ENCODE measurements around the gene CAPN10.

CAPN10 gene

DNA sequence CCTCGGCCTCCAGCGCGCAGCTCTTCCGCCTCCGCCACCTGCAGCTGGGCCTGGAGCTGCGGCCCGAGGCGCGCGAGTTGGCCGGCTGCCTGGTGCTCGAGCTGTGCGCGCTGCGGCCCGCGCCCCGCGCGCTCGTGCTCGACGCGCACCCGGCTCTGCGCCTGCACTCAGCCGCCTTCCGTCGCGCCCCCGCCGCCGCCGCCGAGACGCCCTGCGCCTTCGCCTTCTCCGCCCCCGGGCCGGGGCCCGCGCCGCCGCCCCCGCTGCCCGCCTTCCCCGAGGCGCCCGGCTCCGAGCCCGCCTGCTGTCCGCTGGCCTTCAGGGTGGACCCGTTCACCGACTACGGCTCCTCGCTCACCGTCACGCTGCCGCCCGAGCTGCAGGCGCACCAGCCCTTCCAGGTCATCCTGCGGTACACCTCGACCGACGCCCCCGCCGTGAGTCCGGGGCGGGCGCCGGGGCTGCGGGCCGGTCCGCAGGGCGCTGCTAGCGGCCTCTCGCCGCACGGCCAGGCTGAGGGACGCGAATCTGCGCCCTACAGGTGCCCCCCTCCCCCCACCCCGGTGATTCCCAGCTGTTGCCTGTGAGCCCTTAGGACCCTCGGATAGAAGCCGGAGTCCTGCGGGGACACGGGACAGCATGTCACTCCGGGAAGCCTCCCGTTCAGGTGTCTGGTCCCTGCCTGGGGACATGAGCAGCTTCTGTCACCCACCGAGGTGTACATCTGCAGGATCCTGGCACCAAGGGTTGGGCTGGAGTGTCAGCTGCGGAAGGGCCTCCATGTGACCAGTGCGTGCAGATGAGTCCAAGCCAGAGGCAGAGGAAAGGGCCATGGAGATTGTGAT lies 17.6 kb upstream of the CAPN10 start:
- DNase-seq (ENCODE audit: low read depth) = peak; percentile 70
- TF ChIP-seq, protein P1, sequence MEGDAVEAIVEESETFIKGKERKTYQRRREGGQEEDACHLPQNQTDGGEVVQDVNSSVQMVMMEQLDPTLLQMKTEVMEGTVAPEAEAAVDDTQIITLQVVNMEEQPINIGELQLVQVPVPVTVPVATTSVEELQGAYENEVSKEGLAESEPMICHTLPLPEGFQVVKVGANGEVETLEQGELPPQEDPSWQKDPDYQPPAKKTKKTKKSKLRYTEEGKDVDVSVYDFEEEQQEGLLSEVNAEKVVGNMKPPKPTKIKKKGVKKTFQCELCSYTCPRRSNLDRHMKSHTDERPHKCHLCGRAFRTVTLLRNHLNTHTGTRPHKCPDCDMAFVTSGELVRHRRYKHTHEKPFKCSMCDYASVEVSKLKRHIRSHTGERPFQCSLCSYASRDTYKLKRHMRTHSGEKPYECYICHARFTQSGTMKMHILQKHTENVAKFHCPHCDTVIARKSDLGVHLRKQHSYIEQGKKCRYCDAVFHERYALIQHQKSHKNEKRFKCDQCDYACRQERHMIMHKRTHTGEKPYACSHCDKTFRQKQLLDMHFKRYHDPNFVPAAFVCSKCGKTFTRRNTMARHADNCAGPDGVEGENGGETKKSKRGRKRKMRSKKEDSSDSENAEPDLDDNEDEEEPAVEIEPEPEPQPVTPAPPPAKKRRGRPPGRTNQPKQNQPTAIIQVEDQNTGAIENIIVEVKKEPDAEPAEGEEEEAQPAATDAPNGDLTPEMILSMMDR (conservative IDR thresholded peaks at IDR 0.05; ENCODE audit: low read depth, low read length) = no peak
- peak overlapping the region; percentile 64 for H3K4me3 ChIP-seq (ENCODE audit: low read depth, low read length)

DNA sequence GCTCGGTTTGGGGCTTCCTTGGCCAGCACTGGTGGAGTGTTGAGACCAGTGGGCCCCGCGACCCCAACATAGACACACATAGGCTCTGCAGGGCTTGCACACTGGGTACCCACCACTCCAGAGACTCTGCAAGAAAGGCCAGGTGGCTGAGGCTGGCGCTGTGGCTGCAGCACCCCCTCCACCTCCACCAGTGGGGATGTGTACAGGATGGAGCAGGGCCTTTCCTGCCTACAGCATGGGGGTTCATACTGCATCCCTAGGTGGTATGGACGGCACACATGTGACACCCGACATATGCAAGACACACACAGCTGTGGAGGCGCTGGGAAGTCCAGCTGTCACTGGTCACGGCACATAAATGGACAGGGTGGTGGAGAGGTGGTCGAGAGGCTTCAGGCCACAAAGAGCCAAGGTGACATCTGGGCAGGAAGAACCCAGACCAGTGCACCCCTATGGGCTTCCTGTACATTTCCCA lies 17.0 kb upstream of the CAPN10 start:
- H3K4me3 ChIP-seq (ENCODE audit: low read depth, low read length) = peak overlapping the region; percentile 64
- no peak for DNase-seq (ENCODE audit: low read depth)
- TF ChIP-seq, protein P1 (conservative IDR thresholded peaks at IDR 0.05; ENCODE audit: low read depth, low read length) = no peak

DNA sequence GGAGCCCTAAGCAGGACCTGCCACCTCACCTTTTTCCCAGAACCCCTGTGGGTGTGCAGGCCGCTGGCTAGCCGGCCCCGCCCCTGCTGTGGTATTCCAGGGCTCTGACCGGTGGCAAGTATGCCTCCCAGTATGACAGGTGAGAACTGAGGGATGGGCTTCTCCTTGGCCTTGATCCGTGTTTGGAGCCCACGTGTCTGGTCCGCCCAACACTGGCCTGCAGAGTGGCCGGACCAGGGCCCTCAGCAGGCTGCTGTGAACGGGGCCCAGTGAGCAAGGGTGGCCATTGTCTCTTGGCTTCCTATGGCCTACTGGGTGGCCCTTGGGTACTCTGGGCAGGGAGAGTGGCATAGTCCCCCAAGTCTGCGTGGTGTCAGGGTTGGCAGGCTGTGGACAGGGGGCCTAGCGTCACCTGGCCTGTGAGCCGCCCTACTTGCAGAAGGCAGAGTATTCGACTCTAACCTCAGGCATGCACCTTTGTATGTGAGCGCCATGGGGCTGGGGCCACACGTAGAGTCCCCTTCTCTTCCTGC lies 16.5 kb upstream of the CAPN10 start:
- H3K4me3 ChIP-seq (ENCODE audit: low read depth, low read length) = no peak overlapping the region
- no peak for DNase-seq (ENCODE audit: low read depth)
- TF ChIP-seq, protein P1 (conservative IDR thresholded peaks at IDR 0.05; ENCODE audit: low read depth, low read length) = no peak

DNA sequence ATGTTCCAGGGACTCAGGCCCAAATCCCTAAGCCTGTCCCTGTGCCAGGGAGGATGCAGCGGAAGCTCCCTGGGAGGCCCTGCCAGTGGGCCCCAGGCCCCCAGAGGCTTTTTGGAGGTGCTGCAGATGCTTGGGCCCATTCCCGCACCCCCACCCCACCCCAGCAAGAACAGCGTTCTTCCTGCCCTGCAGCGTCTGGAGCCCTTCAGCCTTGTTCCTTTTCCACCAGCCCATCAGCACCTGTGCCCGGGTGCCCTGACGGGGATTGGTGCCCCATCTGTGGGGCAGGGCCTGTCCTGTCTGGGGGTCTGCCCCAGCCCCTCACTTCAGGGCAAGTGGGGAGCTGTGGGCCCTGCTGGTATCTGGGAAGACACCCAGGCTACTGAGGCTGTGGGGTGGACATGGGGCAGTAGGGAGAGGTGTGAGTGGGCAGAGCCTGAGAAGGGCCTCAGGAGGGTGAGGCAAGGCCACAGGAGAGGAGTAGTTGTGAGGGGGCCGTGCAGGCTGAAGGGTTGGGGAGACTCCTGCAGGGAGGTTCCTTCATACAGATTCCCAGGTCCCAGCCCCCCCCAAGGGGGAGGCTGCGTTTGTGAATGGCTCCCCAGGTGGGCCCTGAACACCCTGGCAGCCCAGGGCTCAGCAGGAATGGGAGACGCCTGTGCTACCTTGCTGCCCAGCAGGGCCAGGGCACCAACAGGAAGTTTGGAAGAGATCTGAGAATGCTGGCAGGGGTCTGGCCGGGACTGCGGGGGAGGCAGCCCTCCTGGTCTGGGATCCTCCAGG lies 15.8 kb upstream of the CAPN10 start:
- no peak overlapping the region for H3K4me3 ChIP-seq (ENCODE audit: low read depth, low read length)
- no peak for DNase-seq (ENCODE audit: low read depth)
- TF ChIP-seq, protein P1 (conservative IDR thresholded peaks at IDR 0.05; ENCODE audit: low read depth, low read length) = no peak

DNA sequence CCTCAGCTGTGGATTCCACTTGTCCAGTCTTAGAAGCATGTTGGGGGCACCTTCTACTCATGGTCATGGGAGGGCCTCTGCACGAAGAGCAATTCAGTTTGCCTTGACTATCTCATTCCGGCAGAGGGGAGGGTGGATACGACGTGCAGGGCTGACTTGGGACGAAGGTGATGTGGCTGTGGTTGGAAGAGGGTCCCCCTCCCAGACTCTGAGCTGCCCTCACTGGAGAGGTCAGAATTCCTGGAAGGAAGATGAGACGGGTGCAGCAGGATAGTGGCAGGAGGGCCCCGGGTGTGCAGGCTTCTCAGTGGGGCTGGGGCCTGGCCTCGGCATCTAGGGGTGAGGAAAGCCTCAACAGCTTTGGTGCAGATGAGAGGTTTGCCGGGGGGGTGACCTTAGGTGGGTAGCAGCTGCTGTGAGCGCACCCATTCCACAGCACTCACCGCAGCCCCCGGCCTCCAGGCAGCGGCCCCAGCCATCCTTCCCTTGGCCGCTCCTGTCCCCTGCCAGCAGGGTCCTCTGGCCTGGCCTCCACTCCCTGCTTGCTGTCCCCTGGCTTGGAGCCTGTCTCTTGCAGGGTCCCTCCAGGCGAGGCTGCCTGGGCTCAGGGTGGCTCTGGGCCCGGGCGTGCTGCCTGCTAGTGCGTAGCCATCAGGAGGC lies 15.1 kb upstream of the CAPN10 start:
- no peak for DNase-seq (ENCODE audit: low read depth)
- TF ChIP-seq, protein P1 (conservative IDR thresholded peaks at IDR 0.05; ENCODE audit: low read depth, low read length) = no peak
- H3K4me3 ChIP-seq (ENCODE audit: low read depth, low read length) = no peak overlapping the region

DNA sequence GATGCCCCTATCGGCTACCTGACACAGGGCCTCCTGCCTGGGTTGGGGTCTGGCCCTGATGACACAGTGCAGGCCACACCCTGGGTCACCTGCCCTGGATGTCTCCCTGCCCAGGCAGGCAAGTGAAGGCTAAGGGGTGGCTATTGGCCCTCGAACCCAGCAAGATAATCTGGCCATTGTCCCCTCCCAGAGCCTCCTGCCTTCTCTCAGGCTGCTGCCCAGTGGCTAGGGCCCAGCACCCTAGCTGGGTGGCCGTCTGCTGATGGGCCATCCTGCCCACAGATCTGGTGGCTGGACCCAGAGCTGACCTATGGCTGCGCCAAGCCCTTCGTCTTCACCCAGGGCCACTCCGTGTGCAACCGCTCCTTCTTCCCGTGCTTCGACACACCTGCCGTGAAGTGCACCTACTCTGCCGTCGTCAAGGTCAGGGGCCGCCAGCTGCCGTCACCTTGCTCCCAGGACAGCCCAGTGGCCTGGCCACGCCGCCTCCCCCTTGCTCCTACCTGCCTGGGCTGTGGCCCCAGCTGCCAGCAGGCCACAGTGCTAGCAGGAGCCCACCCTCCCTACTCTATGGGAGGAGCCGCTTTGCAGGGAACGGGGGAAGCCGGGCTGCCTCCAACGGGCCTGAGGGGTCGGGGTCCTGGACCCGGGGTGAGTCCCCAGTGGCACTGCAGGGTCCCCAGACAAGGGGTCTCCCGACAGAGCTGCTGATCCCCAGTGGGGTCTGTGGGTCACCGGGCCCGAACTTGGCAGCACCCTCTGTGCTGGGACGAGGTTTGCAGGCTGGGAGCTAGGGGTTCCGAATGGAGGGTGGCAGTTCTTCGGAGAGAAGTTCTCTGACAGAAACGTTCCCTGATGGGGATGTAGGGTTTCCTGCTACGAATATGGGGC lies 14.1 kb upstream of the CAPN10 start:
- no peak for DNase-seq (ENCODE audit: low read depth)
- TF ChIP-seq, protein P1 (conservative IDR thresholded peaks at IDR 0.05; ENCODE audit: low read depth, low read length) = no peak
- H3K4me3 ChIP-seq (ENCODE audit: low read depth, low read length) = no peak overlapping the region

All from choroid plexus epithelial cell (primary cell).